HG03103 (cell line): ENCODE results near the gene LTK.

Experiments used
- ATAC-seq: cut with Tn5 transposase; IDR thresholded peaks from one replicate; pipeline ENCODE4 v1.9.1; 2021; ENCODE audit warnings: low read depth; ENCODE audit not compliant: unreplicated experiment

LTK gene

DNA sequence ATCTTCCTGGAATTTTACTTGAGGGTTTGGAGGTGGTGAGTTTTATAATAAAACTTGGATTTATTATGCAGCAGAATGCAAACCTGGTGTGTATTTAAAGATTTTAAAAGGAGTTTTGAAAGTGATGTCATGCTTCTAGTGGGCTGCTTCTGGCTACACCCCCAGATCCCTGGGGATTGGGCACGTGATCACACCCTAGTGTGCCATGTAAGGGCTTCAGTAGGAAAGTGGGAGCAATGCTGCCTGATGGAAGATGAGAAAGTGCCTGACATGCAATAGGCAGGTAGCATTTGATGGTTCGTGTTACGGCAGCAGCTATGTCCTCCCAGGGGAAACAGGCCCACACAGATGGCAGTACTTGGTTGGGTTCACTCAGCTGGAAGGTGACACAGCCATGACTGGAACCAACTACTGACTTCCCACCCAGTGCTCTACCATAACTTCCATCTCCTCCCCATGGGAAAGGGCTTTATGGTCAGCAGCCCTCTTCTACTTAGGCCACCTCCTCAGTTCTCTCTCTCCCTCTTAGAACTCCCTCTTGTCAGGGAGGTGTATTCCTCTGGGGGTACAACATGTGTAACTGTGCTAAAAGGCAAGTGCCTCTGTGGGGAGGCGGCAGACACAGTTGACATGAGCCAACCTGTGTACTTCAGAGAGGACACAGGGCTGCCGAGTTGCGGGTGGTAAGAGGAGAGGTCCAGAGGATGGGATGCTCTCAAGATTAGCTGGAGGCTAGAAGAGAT, 14.3 kb downstream of the LTK start:
- ATAC-seq = no peak

DNA sequence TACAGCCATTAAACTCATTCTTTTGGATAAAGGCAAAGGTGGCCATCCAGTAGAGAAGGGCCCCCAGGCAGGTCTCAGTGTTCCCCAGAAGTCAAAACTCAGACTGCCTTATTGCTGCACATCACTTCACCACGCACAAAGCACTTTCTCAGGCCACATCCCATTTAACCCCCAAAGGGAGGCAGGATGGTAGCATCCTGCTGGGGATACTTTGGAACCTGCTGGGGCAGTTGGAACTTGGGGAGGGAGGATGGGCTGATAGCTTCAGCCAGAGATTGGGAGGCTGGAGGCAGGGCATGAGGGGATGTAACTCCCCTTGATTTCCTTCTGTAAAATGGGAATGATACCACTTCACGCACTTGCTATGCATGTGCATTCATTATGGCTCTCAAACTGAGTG, 15.0 kb downstream of the LTK start:
- no peak for ATAC-seq

DNA sequence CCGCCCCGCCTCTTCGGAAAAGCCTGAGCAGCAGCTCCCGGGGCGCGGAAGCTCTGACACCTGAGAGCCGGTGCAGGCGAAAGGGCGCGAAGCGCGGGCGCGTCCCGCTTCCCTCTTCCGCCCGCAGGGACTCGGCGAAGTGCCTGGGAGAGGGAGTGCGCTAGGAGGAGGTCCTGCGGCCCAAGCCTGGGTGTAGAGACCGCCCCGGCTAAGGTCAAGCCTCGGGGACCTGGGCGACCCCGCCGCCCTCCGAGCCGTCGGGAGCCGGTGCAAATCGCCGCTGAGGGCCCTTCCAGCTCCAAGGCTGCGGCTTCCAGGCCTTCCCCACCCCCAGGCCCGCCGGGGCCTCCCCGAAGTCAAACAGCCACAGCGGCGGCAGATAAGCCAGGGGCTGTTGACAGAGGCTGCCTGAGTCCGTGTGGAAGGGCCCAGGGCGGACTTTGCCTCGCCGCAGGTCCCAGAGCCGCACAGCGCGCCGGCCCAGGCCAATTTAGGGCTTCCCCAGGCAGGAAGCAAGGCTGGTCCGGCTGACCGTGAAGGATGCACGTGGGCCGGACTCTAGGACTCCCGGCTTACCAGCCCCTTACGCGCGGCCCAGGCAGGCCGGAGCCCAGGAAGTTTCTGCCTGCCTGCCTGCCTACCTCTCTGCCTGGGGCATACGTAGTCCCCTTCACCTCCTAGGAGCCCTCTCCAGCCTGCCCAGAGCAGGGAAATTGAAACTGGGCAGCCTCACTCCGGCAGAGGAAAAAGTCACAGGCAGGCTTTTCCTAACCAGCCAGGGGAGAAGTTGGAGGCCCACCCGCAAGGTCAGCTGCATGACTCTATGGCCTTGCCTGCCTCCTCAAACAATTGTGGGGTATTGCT, 17.7 kb downstream of the LTK start:
- ATAC-seq = no peak

DNA sequence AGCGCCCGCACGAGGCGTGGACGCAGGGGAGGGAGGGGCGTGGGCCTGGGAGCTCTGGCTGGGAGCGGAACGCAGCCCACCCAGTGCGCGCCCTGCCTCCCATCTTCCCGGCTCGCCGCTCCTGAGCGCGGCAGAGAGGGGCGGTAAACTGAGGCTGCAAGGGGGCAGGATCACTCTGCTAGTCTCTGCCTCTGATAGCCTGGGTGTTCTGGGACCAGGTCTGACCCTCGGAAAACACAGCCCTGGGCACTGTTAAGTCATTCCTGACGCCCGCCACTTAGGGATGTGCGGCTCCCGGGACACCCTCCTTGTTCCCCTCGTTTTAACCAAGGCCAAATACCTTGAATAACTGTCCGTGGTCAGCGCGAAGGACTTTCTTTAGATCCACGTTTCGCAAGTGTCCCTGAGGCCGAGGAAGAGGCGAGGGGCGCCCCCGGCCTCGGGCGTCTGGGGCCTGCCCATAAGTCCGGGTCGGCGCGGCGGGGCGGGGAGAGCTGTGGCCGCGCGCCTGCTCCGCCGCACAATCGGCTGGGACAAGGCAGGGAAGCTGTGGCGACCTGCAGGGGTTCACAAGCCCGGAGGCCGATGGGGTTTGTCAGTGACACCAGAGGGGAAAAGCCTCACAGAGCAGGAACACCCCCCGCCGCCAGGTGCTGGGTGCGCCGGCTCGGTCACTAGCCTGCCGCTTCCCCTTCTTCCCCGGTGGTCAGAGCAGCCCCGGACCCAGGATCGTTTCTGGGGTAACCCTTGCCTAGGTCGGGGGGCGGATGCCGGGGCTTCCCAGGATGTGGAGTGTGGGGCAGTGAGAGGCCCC, 18.5 kb downstream of the LTK start:
- no peak for ATAC-seq

DNA sequence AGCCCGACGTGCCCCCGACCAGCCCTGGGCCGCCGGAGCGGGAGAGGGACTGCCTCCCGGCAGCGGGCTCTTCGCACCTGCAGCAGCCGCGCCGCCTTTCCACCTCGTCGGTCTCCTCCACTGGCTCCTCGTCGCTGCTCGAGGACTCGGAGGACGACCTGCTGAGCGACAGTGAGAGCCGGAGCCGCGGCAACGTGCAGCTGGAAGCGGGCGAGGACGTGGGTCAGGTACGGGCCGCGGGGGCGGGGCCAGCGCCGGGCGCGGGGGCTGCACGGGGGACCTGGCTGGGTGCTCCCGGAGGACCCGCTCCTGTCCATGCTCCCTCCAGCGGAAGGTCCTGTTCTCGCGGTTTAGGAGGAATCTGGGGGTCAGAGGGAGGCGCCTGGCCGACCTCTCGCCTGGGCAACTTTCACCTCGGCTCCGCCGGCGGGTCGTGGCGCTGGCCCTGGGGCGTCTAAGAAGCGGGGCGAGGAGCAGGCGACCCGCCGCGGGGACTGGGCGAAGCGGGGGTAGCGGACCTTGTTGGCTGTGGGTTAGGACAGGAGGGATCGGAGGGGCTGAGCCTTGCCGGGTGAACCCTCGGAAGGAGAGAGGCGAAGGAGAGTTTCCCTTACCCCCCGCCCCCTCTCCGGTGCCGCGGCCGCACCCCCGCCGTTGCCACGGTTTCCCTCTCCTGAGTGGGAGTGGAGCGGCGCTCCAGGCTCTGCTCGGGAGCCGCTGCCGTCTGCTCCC, 19.3 kb downstream of the LTK start:
- ATAC-seq = peak; percentile 7

DNA sequence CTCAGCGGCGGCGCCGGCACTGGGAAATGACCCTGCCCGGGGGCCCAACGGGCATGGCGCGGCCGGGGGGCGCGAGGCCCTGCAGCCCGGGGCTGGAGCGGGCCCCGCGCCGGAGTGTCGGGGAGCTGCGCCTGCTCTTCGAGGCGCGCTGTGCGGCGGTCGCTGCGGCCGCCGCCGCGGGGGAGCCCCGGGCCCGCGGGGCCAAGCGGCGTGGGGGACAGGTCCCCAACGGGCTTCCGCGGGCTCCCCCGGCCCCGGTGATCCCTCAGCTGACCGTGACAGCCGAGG, 19.8 kb downstream of the LTK start:
- no peak for ATAC-seq

DNA sequence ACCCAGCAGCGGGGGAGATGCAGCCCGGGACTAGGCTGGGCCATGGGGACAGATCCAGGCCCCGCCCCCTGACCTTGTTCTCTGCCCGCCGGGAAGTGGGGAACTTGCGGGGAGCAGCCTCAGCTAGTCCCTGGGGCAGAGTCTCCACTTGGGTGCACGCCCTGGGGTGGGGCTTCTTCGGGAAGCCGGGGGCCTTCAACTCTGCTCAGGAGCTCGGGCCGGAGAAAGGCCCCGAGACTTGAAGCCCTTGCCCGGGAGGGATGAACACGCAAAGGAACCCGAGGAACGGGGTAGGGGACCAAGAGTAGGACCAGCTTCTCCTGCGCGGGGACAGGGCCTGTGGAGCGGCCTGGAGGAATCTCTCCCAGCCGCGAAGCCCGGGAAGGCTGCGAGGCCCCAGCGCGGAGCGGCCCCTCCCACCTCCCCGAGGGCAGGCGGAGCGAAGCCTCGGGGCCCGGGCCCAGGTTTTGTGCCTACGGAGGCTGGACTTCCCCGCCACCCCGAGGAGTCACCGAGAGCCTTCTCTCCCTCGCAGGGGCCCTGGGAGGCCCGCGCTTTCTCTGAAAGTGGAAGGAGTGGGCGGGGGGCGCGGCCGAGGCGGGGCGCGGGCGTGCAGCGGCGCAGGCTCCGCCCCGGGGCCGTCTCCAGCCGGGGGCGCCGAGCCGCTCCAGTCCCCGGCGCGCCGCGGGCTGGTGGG, 20.3 kb downstream of the LTK start, which contains the start of gene ITPKA:
Gene ITPKA, plus strand, starts transcription at position 670 of the 697 bp plus-strand sequence. CDS start 54 bp downstream, outside the sequence.
- peak; percentile 57 for ATAC-seq

DNA sequence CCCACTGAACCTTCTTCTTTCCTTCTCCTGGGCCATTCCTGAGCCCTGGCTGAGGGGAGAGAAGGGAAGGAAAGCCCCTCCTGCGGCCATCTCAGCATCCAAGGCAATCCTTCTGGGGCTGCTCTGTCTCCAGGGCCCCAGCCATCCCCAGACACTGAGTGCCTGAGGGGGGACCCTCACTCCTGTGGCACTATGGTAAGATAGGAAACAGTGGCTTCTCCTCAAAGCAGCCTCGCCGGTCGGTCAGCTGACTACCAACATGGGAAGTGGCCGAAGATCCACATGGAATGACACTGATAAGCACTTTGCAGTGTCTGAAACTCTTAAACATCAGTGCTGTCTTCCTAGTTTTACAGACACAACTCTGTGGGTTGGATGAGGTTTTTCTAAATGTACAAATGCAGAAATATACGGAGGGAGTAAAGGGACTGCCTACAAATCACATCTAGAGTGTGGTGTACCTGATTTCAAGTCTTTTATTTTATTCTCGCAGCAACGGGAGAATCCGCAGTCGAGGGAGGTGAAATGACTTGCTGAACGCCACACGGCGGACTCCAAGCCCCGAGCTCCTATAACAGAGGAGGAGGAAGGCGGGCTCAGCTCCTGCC, 20.9 kb downstream of the LTK start:
- no peak for ATAC-seq

DNA sequence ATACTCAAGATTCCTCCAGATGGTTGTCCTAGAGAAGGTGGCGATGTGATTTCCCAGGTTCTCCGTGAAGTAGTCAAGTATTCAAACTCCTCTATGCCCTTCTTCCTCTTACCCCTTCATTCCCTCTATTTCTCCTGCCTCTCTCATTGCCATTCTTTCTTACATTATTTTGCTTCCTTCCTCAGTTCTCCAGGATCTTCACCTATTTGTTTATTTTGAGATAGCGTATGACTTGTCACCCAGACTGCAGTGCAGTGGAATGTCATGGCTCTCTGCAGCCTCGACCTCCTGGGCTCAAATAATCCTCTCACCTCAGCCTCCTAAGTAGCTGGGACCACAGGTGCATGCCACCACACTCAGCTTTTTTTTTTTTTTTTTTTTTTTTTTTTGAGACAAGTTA, 21.7 kb downstream of the LTK start:
- no peak for ATAC-seq

DNA sequence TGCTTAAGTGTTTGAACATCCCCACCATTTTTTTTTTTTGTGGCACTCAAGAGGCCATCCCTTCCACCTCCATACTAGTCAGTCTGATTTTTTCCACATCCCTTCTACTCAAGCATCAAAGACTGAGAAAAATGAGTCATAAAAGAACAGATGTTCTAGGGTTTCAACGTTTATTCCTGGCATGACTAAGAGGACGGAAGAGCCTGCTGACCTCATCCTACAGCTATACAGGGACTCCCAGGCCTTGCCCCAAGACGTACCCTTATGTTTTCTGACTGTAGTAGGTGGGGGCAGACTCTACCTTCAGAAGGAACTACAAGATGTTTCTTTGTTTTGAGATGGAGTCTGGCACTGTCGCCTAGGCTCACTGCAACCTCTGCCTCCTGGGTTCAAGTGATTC, 23.3 kb downstream of the LTK start:
- ATAC-seq = no peak

DNA sequence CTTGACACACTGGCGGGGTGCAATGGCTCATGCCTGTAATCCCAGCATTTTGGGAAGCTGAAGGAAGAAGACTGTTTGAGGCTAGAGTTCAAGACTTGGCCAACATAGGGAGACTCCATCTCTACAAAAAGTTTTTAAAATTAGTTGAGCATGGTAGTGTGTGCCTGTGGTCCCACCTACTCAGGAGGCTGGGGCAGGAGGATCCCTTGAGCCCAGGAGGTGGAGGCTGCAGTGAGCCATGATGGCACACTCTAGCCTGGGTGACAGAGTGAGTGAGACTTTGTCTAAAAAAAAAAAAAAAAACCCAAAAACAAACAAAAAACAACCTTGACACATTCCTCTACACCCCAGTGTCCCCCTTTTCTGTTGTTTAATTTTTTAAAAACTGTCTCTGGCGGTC, 24.0 kb downstream of the LTK start:
- ATAC-seq = no peak

DNA sequence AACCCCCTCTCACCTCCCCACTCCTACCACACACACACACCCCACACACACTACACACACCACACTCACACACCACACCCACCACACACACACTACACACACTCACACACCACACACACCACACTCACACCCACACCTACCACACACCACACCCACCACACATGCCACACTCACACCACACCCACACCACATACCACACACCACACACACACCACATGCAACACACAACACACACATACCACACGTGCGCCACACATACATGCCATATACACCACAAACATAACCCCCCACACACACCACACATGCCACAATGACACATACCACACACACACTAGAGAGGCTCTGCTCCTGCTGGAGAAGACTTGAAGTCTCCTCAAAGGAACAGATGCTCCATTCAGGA, 25.8 kb downstream of the LTK start:
- ATAC-seq = no peak

DNA sequence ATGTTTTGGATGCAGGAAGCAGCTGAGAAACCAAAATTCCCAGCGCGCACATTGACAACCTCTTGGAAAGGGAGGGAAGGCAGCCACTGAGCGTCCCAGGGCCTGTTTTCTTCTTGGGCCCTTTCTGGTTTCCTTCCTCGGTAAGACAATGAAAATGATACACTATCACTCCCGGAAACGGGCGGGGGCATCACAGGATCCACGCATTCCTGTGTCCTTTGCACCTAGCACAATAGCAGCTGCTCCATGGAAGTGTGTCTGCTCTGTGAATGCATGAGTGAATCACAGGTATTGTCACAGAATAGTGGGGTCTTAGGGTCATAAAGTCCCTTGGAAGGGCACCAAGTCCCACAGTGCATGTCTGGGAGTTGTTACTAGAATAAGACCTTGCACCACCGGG, 26.2 kb downstream of the LTK start:
- no peak for ATAC-seq

DNA sequence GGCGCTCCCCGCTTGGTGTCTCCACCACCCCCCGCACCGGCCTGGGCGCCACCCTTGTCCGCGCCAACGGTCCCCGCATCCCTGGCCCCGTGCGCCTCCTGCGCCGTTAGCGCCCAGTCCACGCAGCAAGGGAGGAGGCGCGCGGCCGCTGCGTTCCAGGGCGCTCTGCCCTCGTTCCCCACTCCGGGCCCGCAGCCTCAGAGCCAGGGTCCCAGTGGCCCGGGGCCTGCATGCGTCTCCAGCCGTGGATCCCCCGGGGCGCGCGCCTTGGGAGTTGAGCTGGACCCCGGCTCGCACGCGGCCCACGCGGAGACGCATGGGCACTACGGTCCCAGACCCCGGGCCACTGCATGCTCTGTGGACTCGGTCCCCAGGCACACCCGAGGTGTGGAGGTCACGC, 27.3 kb downstream of the LTK start:
- no peak for ATAC-seq

DNA sequence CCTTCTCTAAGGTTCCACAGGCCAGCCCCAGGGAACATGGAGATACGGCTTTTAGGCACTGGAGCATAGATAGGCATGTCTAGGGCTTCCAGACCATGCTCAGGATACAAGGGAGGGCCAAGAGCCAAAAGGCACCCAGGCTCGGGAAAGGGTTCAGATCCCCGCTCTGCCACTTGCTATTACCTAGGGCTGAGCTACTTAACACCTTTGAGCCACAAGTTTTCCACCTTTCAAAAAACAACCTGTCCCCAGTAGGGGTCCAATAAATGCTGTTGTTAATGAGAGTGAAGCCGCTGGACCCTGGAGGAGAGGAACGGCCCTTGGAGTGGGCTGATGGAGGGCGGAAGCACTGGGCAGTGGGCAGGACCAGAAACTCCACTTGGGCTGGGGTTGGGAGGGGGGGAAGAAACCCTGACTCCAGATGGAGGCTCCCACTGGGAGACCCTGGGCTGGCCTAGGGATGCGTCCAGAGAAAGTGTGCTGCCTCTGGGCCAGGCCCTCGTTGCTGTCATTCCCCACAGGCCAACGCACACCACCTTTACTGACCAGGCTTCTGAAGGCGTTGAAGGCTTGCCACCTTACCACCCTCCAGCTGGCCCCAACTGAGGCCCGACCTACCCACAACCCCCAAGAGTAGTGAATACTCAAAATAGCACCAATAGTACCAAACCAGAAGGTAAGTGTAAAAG, 28.5 kb downstream of the LTK start:
- ATAC-seq = no peak

DNA sequence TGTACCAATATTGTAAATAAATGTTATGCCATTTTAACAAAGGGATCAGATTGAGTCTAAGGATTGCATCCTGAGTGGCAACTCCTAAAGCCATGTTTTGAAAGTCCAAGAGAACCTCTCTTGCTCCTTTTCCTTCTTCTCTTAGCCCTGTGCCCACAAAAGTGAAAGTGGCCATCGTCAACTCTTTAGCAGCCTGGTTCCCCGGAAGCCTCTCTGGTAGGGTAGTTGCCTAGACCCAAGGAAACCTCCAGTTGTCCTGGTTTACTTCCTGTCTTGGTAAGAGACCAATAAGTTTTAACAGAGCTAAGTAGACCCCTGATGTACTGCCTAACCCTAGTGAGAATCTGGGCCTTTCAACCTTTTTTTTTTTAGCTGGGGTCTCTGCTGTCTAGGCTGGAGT, 30.1 kb downstream of the LTK start:
- ATAC-seq = no peak

DNA sequence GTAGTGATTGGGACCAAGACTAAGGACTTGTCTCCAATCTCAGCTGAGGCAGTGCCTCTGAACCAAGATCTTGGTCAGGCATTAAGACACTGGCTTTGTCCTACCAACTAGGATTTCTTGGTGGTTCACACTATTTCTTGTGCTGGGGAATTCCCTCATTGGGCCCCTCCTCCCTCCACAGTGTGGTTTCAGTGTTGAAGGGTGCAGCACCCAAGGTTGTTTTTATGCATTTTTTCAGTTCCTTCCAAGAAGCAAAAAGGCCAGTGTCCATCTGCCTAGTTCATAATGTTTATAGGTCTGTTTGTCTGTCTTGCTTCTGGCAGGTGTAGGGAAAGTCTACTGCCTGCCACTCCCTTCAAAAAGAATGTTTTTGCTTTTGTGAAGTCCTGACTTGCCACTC, 30.5 kb downstream of the LTK start:
- ATAC-seq = peak; percentile 81

DNA sequence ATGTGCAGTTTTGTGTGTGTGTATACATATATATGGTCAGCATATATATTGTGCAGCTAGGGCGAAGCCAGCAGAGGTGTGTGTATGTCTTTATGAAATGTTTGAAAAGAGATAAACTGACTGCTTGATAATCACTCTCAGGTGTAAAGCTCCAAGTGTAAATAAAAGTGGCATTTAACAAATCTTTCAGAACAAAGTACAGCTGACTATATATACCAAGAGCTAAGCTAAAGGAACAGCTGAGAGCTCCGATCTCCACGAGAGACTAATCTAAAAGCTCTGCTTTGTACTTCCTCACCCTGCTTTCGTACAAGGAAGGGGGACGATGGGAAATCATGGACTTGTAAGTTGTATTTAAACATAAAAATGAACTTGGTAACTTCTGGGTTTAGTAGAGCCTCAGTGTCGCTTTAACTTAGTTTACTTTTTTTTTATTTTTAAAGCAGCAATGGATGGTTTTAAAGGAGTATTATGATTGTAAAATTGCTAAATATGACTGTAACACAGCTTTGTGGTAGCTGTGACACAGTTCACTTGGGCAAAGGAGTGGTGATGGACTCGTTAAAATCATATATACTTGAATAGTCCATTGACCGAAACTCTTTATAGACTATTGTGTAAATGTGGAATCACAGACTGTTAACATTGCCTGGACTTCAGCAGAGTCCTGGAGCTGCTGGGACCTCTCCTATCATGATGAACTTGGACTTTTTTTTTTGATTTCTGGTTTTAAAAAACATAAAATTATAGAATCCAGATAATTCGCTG, 31.3 kb downstream of the LTK start:
- ATAC-seq = no peak
